IgD-negative memory B cell (primary cell): ENCODE measurements around the gene RESF1. TPM values are rescaled to one million over a fixed set of nuclear protein-coding genes. Genes with fewer than 3 reads are reported as not detected.

Experiments used
- polyA plus RNA-seq: library from polyadenylated mRNA; unstranded; fragments of 300-500 nt; fragmentation: Illumina TruSeq; gene quantifications from one replicate; pipeline ENCODE4 v1.2.3, GENCODE V29; 2021

The RESF1 gene
- polyA plus RNA-seq, 1 donor from 2014 or later: 193 TPM

Other genes with a start within 250 kb of the RESF1 start
- gene AMN1, start 230.4 kb upstream of the RESF1 start, polyA plus RNA-seq: 18.6 TPM
- 19.9 TPM for gene BICD1, start 147.4 kb downstream of the RESF1 start, polyA plus RNA-seq